ENCODE data around the gene NANOS1. TPM values are rescaled to one million over a fixed set of nuclear protein-coding genes. Genes with fewer than 3 reads are reported as not detected.

The NANOS1 gene
- total RNA-seq, 1 donor from 2014 or later, result not detected

DNA sequence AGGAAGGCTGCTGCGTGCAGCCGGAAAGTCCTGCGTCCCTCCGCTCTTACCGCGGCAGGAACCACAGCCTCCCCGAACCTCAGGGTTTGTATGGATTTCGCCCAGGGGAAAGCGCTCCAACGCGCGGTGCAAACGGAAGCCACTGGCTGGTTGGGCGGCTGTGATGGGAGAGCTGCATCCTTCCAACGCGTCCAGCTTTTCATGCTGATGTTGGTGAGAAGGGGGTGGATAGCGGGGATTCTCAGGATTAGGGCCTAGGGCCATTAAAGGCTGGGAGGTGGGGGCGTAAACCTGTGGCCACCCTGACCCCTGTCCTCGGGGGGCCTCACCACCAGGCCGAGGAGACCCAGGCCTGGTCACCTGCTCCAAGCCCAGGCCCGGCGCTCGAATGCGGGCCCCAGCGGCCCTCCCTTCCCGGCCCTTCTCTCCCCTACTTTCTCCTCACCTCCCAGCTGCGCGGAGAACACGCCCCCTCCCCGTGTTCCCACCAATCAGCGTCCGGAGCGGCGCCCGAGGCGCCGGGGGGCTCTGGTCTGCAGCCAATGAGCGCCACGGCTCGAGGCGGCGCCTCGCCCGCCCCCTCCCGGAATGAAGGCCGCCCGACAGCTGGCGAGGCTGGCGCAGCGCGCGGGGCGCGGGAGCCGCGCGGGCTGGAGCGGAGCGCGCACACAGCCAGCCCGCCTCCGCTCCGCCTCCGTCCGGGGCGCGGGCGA, 458 bp upstream of the NANOS1 start:
- Histone ChIP-seq H3K4me3 (peak overlapping the region; percentile 58 to 64), H3K36me3 (peaks cover 0 to 12% of the 10 kb centered on the region in 2 donors), H3K4me1 (peaks cover 23% of the 10 kb centered on the region), H3K9me3 (no peaks in the 10 kb centered on the region), H3K27ac (peak overlapping the region; percentile 27), H3K27me3 (no peaks in the 10 kb centered on the region)
- intact Hi-C loops (cut with DNase I), result no loop called here
- TF ChIP-seq POLR2A (IDR thresholded peaks at IDR 0.05), result no peak
- TF ChIP-seq, protein P1, sequence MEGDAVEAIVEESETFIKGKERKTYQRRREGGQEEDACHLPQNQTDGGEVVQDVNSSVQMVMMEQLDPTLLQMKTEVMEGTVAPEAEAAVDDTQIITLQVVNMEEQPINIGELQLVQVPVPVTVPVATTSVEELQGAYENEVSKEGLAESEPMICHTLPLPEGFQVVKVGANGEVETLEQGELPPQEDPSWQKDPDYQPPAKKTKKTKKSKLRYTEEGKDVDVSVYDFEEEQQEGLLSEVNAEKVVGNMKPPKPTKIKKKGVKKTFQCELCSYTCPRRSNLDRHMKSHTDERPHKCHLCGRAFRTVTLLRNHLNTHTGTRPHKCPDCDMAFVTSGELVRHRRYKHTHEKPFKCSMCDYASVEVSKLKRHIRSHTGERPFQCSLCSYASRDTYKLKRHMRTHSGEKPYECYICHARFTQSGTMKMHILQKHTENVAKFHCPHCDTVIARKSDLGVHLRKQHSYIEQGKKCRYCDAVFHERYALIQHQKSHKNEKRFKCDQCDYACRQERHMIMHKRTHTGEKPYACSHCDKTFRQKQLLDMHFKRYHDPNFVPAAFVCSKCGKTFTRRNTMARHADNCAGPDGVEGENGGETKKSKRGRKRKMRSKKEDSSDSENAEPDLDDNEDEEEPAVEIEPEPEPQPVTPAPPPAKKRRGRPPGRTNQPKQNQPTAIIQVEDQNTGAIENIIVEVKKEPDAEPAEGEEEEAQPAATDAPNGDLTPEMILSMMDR (IDR thresholded peaks at IDR 0.05), result no peak
- peak in 1 of 2 donors; percentile 42 for TF ChIP-seq POLR2AphosphoS5 (IDR thresholded peaks at IDR 0.05; ENCODE audit: insufficient read depth in 1 of 2, low read depth in 1 of 2)
- DNase-seq (ENCODE audit: extremely low spot score in 2 of 2), result no peak

DNA sequence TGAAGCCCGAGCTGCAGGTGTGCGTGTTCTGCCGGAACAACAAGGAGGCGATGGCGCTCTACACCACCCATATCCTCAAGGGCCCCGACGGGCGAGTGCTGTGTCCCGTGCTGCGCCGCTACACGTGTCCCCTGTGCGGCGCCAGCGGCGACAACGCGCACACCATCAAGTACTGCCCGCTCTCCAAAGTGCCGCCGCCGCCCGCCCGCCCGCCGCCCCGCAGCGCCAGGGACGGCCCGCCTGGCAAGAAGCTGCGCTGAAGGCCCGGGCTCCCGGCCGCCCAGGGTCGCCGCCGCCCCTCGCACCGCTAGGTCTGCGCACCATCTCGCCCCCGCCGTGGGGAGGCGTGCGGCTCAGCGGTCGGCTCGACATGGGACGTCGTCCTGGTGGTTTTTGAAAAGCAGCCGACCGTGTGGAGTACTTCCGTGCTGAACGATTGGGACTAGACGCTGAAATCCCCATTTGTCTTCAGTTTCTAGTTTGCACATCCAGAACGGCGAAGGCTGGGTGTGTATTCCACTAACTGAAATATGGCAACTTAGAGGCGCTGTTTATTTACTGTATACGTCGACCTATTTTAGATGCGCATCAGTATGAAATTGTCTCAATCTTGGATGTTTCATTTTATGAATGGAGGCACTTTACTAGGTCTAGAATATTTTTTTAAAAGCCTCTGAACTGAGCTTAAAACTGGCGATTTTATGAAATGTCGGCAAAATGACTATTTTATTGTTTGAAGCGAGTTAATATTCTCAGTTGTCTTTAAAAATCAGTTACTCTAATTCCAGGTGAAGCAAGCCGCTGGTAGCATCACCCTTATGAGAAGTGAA, 1.1 kb downstream of the NANOS1 start:
- no peak for DNase-seq (ENCODE audit: extremely low spot score in 2 of 2)
- Histone ChIP-seq H3K27me3 (no peaks in the 10 kb centered on the region), H3K36me3 (peaks cover 0 to 21% of the 10 kb centered on the region in 2 donors), H3K4me1 (peaks cover 16% of the 10 kb centered on the region), H3K9me3 (no peaks in the 10 kb centered on the region), H3K27ac (no peak overlapping the region), H3K4me3 (peak overlapping the region; percentile 58 to 64)
- intact Hi-C loops (cut with DNase I), result no loop called here
- TF ChIP-seq, protein P1 (IDR thresholded peaks at IDR 0.05), result no peak
- no peak for TF ChIP-seq POLR2AphosphoS5 (IDR thresholded peaks at IDR 0.05; ENCODE audit: insufficient read depth in 1 of 2, low read depth in 1 of 2)
- TF ChIP-seq POLR2A (IDR thresholded peaks at IDR 0.05), result no peak

DNA sequence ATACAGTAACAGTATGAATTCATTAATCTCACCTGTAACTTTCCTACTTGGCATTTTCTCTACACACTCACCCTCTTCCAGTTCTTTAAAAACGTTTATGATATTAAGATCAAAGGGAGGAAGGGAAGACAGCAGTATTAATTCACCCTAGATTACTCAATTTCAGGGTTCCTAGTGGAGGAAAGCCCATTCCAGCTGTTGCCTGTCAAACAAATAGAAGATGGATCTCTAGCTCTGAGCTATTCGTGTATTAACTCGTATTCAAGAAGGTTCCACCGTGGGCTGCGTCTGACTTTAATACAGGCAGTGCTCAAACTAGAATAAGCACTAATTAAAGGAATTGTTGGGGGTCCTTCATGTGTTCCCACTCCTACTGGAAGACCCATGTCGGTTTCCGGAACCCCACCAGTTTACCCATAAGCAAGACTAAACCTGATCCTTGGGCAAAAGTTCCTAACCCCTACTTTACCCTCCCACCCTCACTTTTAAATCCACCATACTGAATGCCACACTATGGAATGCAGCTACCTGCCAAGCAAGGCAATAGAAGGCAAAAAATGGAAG, 2.1 kb downstream of the NANOS1 start:
- Histone ChIP-seq H3K27me3 (no peaks in the 10 kb centered on the region), H3K4me3 (no peak overlapping the region), H3K27ac (no peak overlapping the region), H3K4me1 (peaks cover 12% of the 10 kb centered on the region), H3K36me3 (peaks cover 0 to 23% of the 10 kb centered on the region in 2 donors), H3K9me3 (no peaks in the 10 kb centered on the region)
- intact Hi-C loops (cut with DNase I), result no loop called here
- TF ChIP-seq POLR2A (IDR thresholded peaks at IDR 0.05), result no peak
- no peak for DNase-seq (ENCODE audit: extremely low spot score in 2 of 2)

DNA sequence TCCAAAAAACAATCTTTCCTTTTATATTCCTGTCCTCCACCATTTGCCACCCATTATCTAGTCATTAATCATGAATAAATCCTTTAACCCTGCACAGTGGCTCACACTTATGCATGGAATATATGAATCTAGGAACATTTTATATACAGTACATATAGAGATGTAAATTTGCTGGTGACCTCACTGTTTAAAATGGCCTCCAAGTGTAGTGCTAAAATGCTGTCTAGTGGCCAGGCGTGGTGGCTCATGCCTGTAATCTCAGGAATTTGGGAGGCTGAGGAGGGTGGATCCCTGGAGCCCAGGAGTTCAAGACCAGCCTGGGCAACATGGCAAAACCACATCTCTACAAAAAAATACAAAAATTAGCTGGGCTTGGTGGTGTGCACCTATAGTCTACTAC, 9.6 kb downstream of the NANOS1 start:
- H3K27ac ChIP-seq, result no peak overlapping the region
- no peaks in the 10 kb centered on the region for H3K9me3 ChIP-seq
- TF ChIP-seq, protein P1 (IDR thresholded peaks at IDR 0.05), result no peak
- TF ChIP-seq POLR2A (IDR thresholded peaks at IDR 0.05) (no peak), POLR2AphosphoS5 (IDR thresholded peaks at IDR 0.05; ENCODE audit: insufficient read depth in 1 of 2, low read depth in 1 of 2) (no peak)
- H3K4me3 ChIP-seq, result no peak overlapping the region
- no peak for DNase-seq (ENCODE audit: extremely low spot score in 2 of 2)
- H3K36me3 ChIP-seq, result peaks cover 6 to 83% of the 10 kb centered on the region in 2 donors
- intact Hi-C loops (cut with DNase I), result no loop called here
- no peaks in the 10 kb centered on the region for H3K27me3 ChIP-seq
- no peaks in the 10 kb centered on the region for H3K4me1 ChIP-seq

DNA sequence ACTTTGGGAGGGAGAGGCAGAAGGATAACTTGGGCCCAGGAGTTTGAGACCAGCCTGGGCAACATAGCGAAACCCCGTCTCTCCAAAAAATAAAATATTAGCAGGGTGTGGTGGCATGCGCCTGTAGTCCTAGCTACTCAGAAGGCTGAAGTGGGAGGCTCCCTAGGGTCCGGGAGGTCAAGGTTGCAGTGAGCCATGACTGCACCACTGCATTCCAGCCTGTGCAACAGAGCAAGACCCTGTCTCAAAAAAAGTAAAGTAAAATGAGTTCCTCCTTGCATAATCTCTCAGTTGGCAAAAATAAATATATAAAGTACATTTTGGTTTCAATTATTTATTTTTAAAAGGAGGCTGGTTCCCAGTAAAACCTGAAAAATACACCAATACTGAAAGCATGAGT, 11.8 kb downstream of the NANOS1 start:
- DNase-seq (ENCODE audit: extremely low spot score in 2 of 2), result no peak
- H3K27me3 ChIP-seq, result no peaks in the 10 kb centered on the region
- TF ChIP-seq POLR2A (IDR thresholded peaks at IDR 0.05) (no peak), POLR2AphosphoS5 (IDR thresholded peaks at IDR 0.05; ENCODE audit: insufficient read depth in 1 of 2, low read depth in 1 of 2) (no peak)
- TF ChIP-seq, protein P1 (IDR thresholded peaks at IDR 0.05), result no peak
- intact Hi-C loops (cut with DNase I), result no loop called here
- no peaks in the 10 kb centered on the region for H3K9me3 ChIP-seq
- no peak overlapping the region for H3K4me3 ChIP-seq
- H3K36me3 ChIP-seq, result peaks cover 6 to 89% of the 10 kb centered on the region in 2 donors
- H3K27ac ChIP-seq, result no peak overlapping the region
- H3K4me1 ChIP-seq, result no peaks in the 10 kb centered on the region
